Skin of body (tissue), 2 donors: ENCODE measurements around the gene PAX5. TPM values are rescaled to one million over a fixed set of nuclear protein-coding genes. Genes with fewer than 3 reads are reported as not detected.

Experiments used
- DNase-seq: peaks from one replicate; lab custom pipeline; 2025; lab: John Stamatoyannopoulos, UW
- total RNA-seq: library from RNA; depleted of rRNA; stranded (reverse); fragments of >200 nt; gene quantifications from one replicate; pipeline ENCODE4 v1.2.3, GENCODE V29; 2014

PAX5 gene
- total RNA-seq, 1 donor from 2014 or later, result 0.30 TPM

GRCh38 chr9:37037503-37038301, 3.6 kb upstream of the PAX5 start:
- DNase-seq, result no peak

GRCh38 chr9:37036776-37037502, 2.9 kb upstream of the PAX5 start:
- no peak for DNase-seq

DNA sequence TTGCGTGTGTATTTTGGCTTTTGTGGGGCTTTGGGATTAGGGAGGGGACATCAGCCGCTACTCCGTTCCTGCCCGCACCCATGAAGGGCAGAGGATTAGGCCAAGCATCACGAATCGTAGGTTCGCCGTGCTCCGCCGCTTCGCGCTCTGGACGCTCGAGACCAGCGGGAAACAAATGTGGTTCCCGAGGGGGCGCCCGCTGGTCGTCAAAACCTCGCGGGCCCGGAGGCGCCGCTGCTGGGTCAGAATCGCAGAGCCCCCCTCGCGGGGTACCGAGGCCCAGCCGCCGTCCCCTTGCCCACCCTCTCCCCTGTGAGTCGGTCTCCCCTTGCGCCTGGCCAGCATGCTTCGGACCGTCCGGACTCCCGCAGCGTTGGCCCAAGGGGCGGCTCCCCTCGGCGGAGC, 2.3 kb upstream of the PAX5 start:
- DNase-seq, result no peak

GRCh38 chr9:37035648-37036370, 1.7 kb upstream of the PAX5 start:
- DNase-seq, result peak; percentile 22

- no peak for DNase-seq
These were observed 1.0 kb upstream of the PAX5 start for GRCh38 chr9:37034938-37035647.

DNA sequence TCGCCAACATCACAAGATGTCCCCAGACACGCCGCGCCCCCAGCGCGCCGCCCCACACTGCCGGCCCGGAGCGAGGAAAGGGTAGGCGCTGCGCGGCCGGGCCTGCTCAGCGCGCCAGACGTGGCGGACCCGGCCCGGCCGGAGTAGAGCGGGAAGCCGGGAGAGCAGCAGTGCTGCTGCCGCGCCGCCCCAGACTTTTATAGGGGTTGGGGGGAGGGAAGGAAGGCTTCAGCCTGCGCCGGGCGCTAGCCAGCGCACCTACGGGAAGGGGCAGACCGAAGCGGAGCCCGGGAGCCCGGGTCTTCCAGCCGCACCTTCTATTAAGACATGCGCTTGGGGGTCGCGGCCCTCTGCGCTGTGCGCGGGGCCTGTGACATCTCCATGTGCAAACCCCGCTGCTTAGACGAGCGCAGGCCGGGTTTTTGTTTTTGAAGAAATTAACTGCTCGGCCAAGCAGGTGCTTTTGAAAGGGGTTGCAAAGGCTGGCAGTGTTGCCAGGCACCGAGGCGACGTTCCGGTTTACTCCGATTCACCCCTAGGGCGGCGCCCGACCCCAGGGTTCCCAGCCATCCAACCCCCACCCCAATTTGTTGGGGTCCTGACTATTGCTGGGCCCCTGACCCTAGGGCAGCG, 353 bp upstream of the PAX5 start:
- no peak for DNase-seq

GRCh38 chr9:37033141-37033540, 927 bp downstream of the PAX5 start:
- DNase-seq, result no peak

GRCh38 chr9:37032713-37033112, 1.4 kb downstream of the PAX5 start:
- DNase-seq, result no peak

- DNase-seq, result no peak
These were observed 2.2 kb downstream of the PAX5 start for GRCh38 chr9:37031902-37032301.

DNA sequence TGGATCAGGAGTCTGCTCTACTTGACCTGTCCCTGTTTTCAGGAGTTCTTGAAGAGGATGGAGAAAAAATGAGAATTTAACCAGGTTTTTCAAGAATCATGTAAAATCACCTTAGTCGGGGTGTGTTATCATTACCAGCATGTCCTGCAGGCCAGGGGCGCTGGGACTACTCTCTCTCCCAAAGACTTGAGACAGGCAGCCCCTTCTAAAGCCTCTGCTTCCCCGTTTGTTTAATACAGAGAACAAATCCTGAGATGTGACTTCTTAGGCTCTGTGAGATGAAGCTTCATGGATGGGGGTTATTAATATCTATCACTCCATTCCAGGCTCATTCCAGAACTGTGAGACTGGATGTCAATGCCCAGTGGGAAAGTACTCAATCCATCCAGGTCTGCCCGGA, 3.0 kb downstream of the PAX5 start:
- DNase-seq, result no peak

DNA sequence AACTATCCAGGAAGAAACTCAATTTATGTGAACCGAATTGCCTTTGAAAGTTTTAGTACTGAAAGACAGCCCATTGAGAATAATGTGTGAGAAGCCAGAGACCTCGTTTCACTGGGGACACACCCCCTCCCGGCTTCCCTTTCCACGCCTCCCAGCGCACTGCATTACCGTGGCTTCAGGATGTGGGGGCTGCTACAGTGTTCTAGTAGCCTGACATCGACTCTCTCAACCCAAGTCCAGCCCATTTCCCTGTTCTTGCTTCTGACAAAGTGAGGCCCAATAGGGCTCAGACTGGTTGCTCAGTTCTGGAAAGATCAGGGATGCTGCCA, 3.5 kb downstream of the PAX5 start:
- DNase-seq, result no peak

DNA sequence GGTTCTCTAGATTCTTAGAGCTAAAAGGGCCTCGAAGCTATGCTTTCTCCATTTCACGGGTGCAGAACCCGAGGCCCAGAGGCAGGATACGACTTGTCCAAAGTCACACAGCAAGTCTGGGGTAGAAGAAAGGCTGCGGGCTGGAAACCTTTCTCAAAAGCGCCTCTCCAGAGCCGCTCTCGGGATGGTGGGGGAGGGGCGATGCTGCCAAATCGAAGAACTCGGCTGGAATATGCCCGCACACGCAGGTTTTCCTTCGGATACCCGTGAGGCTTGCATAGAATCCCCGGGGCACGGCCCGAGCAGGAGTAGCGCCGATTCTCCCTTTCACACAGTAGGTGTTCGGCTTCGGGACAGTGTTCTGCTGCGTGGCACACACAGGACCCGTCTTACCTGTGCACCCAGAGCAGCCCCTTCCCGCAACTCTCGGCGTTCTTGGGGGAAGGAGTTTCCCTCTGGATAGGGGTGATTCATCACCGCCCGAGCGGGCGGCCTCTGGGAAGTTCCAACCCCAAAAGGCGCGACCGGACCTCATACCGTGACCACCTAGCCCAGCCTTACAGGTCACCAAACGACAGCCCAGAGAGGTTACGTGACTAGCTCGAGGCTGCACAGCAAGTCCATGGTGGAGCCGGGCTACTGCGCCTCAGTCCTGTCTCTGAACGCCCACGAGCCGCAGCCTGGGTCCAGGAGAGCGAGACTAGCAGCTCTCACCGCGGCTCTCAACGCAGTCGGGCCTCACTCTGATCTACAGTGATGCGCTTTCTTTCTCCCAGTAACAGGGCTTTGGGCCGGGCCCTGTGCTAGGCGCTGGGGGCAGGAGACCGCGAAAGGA, 4.1 kb downstream of the PAX5 start:
- no peak for DNase-seq

- DNase-seq, result no peak
These were observed 4.7 kb downstream of the PAX5 start for GRCh38 chr9:37029304-37029775.

- DNase-seq, result no peak
These were observed 5.5 kb downstream of the PAX5 start for GRCh38 chr9:37028420-37029031.

GRCh38 chr9:37027582-37028419, 6.3 kb downstream of the PAX5 start:
- DNase-seq, result peak; percentile 58

- DNase-seq, result no peak
These were observed 7.0 kb downstream of the PAX5 start for GRCh38 chr9:37026931-37027581.

DNA sequence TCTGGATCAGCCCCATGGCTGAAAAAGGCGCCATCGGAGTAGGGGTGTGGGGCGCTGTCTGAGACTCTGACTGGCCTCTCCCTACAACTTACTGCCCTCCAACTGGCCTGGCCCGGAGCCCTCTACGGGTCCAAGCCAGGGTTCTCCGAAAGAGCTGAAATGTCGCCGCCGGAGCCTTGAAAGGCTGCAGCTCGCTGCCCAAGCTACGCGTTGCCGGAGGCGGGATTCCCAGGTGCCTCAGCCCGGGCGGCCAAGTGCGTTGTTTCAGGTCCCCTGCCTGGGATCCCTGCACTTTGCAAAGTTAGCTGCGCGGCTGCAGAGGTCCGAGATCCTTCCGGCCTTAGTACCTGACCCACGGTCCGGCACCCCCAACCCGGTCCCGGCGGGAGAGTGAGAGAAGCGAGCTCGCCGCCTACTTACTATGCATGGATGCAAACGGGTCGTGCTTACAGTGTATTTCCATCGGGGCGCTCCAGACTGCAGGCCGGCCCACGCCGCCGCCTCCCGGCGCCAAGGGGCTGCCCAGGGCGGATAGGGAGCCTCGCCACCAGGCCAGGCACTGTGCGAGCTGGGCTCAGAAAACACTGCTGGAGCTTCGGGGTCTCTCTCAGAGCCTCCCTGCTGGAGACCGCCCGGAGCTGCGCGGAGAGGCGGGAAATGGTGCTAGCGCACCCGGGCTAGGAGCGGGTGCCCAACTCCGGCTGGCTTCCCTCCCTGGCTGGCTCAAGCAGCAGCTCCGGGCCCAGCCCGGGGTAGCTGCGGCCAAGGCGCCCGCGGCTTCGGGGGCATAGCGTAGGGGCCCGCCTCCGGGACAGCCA, 7.7 kb downstream of the PAX5 start:
- no peak for DNase-seq

- DNase-seq, result no peak
These were observed 8.3 kb downstream of the PAX5 start for GRCh38 chr9:37025823-37026112.
